ENCODE data around the gene COL6A1.

COL6A1 gene

GRCh38 chr21:45965084-45965809, 16.3 kb upstream of the COL6A1 start:
- no peak for DNase-seq (ENCODE audit: low read depth)
- TF ChIP-seq, protein P1, sequence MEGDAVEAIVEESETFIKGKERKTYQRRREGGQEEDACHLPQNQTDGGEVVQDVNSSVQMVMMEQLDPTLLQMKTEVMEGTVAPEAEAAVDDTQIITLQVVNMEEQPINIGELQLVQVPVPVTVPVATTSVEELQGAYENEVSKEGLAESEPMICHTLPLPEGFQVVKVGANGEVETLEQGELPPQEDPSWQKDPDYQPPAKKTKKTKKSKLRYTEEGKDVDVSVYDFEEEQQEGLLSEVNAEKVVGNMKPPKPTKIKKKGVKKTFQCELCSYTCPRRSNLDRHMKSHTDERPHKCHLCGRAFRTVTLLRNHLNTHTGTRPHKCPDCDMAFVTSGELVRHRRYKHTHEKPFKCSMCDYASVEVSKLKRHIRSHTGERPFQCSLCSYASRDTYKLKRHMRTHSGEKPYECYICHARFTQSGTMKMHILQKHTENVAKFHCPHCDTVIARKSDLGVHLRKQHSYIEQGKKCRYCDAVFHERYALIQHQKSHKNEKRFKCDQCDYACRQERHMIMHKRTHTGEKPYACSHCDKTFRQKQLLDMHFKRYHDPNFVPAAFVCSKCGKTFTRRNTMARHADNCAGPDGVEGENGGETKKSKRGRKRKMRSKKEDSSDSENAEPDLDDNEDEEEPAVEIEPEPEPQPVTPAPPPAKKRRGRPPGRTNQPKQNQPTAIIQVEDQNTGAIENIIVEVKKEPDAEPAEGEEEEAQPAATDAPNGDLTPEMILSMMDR (conservative IDR thresholded peaks at IDR 0.05; ENCODE audit: control insufficient read depth, insufficient read depth, low read depth, low read length): no peak
- no peak overlapping the region for H3K4me3 ChIP-seq (ENCODE audit: control insufficient read depth, low read depth, low read length)

DNA sequence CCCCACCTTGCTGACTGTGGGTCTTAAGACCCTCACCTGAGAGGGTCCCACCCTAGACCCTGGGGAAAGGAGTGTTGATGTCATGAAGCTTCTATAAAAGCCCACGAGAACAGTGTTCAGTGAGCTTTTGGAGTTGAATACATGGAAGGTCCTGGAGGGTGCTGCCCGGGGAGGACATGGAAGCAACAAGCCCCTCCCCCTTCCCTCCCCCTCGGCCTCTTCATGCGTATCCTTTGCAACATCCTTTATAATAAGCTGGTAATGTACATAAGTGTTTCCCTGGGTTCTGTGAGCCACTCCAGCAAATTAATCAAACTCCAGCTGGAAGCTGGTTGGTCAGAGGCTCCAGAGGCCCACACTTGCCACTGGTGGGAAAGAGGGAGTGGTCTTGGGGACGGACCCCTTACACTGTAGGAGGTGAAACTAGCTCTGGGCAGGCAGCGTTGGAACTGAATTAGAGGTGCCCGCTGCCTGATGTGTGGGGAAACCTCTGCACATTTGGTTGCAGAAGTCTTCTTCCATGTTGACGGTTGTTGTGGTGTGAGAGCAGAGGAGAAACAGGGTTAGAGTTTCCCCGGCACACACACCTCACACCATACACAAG, 14.7 kb upstream of the COL6A1 start:
- no peak for DNase-seq (ENCODE audit: low read depth)
- H3K4me3 ChIP-seq (ENCODE audit: control insufficient read depth, low read depth, low read length): no peak overlapping the region
- TF ChIP-seq, protein P1 (conservative IDR thresholded peaks at IDR 0.05; ENCODE audit: control insufficient read depth, insufficient read depth, low read depth, low read length): no peak

- H3K4me3 ChIP-seq (ENCODE audit: control insufficient read depth, low read depth, low read length): no peak overlapping the region
- DNase-seq (ENCODE audit: low read depth): no peak
- TF ChIP-seq, protein P1 (conservative IDR thresholded peaks at IDR 0.05; ENCODE audit: control insufficient read depth, insufficient read depth, low read depth, low read length): no peak
Observed at GRCh38 chr21:45969921-45970673, 11.5 kb upstream of the COL6A1 start.

- H3K4me3 ChIP-seq (ENCODE audit: control insufficient read depth, low read depth, low read length): no peak overlapping the region
- TF ChIP-seq, protein P1 (conservative IDR thresholded peaks at IDR 0.05; ENCODE audit: control insufficient read depth, insufficient read depth, low read depth, low read length): peak; percentile 83
- no peak for DNase-seq (ENCODE audit: low read depth)
Observed at GRCh38 chr21:45970674-45971615, 10.6 kb upstream of the COL6A1 start.

DNA sequence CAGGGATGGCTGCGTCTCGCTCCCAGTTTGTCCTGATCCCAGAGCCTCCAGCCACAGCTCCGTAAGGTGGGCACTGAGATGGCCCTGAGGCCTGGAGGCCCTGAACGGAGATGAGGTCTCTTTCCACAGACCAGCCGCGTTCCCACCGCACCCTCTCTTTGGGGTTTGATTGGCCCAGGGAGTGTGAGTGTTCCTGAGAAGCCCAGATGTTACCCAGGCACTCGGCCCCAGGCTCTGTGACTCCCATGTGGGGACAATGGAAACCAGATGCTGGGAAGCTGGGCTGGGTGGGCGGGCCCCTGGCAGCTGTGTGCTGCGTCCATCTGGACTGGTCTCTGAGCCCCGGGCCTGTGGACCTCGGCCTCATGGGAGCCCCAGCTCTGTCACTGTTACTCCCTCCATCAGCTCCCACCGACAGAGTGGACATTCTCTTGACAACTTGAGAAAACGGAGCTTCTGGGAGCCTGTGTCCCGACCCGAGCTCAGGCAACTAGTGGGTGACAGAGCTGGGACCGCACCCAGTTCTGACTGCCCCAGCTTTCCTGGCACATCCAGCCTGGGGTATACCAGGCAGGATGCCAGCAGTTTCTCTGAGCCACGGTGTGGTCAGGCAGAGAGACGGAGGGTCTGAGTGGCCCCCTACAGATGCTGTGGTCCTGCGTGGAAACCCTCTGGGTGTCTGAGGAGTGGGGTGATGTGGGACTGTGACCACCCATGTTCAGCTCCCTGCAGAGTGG, 9.8 kb upstream of the COL6A1 start:
- DNase-seq (ENCODE audit: low read depth): peak; percentile 98
- TF ChIP-seq, protein P1 (conservative IDR thresholded peaks at IDR 0.05; ENCODE audit: control insufficient read depth, insufficient read depth, low read depth, low read length): no peak
- H3K4me3 ChIP-seq (ENCODE audit: control insufficient read depth, low read depth, low read length): peak overlapping the region; percentile 0

All from fibroblast of mammary gland (primary cell).